Activated naive CD8-positive, alpha-beta T cell (primary cell): ENCODE results near the gene SLC50A1.
A peak's percentile ranks its signal among the peaks of the same experiment; 100 is the strongest.
"Not testable (repeated sequence)": the region's sequence is repeated elsewhere in the genome, so short reads cannot be mapped to it uniquely, and the experiment has no call there.

ENCODE experiments used
- H3K27ac Mint-ChIP-seq: one replicate; pipeline ENCODE4 v1.8.0; 2021; ENCODE audit warnings: mixed read lengths
- H3K27me3 Mint-ChIP-seq: one replicate; pipeline ENCODE4 v1.8.0; 2021; ENCODE audit warnings: mixed read lengths
- H3K36me3 Mint-ChIP-seq: one replicate; pipeline ENCODE4 v1.8.0; 2021; ENCODE audit warnings: mixed read lengths
- H3K4me1 Mint-ChIP-seq: one replicate; pipeline ENCODE4 v1.8.0; 2021; ENCODE audit warnings: low read depth, mixed read lengths
- H3K4me3 Mint-ChIP-seq: one replicate; pipeline ENCODE4 v1.8.0; 2021; ENCODE audit warnings: mild to moderate bottlenecking, mixed read lengths
- H3K9me3 Mint-ChIP-seq: one replicate; pipeline ENCODE4 v1.8.0; 2021; ENCODE audit warnings: low read depth, mixed read lengths

SLC50A1 gene

GRCh38 chr1:155139895-155140629, 4.4 kb downstream of the SLC50A1 start, which contains the start of gene DPM3:
Gene DPM3 (minus strand): TSS chr1:155140531. CDS start chr1:155140240, 291 bp downstream.
- H3K4me3 Mint-ChIP-seq, result peak within 1 kb of the TSS; percentile 98
- peaks cover 36% of the 10 kb centered on the region for H3K4me1 Mint-ChIP-seq
- peak within 1 kb of the TSS; percentile 94 for H3K27ac Mint-ChIP-seq
- no peaks in the 10 kb centered on the region for H3K27me3 Mint-ChIP-seq
- H3K9me3 Mint-ChIP-seq, result no peaks in the 10 kb centered on the region
- peaks cover 4% of the 10 kb centered on the region for H3K36me3 Mint-ChIP-seq

DNA sequence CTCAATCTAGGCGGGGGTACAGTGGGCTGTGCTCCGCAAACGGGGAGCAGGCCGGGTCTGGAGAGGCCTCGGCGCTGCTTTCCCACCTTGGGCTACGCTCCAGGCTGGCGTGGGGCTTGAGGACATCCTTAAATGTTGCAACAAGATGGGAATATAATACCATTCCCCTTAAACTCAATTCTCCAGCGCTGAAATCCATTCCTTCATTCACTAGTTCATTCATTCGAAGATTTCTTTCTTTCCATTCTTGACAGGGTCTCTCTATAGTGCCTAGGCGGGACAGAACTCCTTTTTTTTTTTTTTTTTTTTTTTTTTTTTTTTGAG, 4.9 kb downstream of the SLC50A1 start:
- Mint-ChIP-seq H3K9me3 (no peaks in the 10 kb centered on the region), H3K4me1 (peaks cover 31% of the 10 kb centered on the region), H3K27me3 (peaks cover 2% of the 10 kb centered on the region), H3K36me3 (peaks cover 4% of the 10 kb centered on the region), H3K4me3 (peak overlapping the region; percentile 98), H3K27ac (peak overlapping the region; percentile 94)

- peaks cover 7% of the 10 kb centered on the region for H3K27me3 Mint-ChIP-seq
- H3K9me3 Mint-ChIP-seq, result no peaks in the 10 kb centered on the region
- no peak overlapping the region for H3K4me3 Mint-ChIP-seq
- peaks cover 4% of the 10 kb centered on the region for H3K36me3 Mint-ChIP-seq
- peaks cover 30% of the 10 kb centered on the region for H3K4me1 Mint-ChIP-seq
- no peak overlapping the region for H3K27ac Mint-ChIP-seq
Observed at GRCh38 chr1:155141749-155142148, 6.1 kb downstream of the SLC50A1 start.

- Mint-ChIP-seq H3K27me3 (peaks cover 16% of the 10 kb centered on the region), H3K27ac (no peak overlapping the region), H3K36me3 (no peaks in the 10 kb centered on the region)
Observed at GRCh38 chr1:155145491-155145890, 9.8 kb downstream of the SLC50A1 start.

GRCh38 chr1:155155996-155156643, 20.5 kb downstream of the SLC50A1 start:
- not testable (repeated sequence) for H3K4me3 Mint-ChIP-seq, H3K27me3 Mint-ChIP-seq, H3K4me1 Mint-ChIP-seq, H3K36me3 Mint-ChIP-seq, H3K9me3 Mint-ChIP-seq, H3K27ac Mint-ChIP-seq

More at GRCh38 chr1:155145491-155145890, 9.8 kb downstream of the SLC50A1 start:
- H3K9me3 Mint-ChIP-seq, result no peaks in the 10 kb centered on the region
- no peak overlapping the region for H3K4me3 Mint-ChIP-seq
- peaks cover 2% of the 10 kb centered on the region for H3K4me1 Mint-ChIP-seq

- Mint-ChIP-seq H3K36me3 (no peaks in the 10 kb centered on the region), H3K27ac (no peak overlapping the region)
Observed at GRCh38 chr1:155158991-155159390, 23.3 kb downstream of the SLC50A1 start.

GRCh38 chr1:155160128-155160527, 24.5 kb downstream of the SLC50A1 start:
- no peaks in the 10 kb centered on the region for H3K4me1 Mint-ChIP-seq
- H3K27ac Mint-ChIP-seq, result no peak overlapping the region
- peaks cover 1% of the 10 kb centered on the region for H3K27me3 Mint-ChIP-seq
- no peaks in the 10 kb centered on the region for H3K36me3 Mint-ChIP-seq
- no peak overlapping the region for H3K4me3 Mint-ChIP-seq
- no peaks in the 10 kb centered on the region for H3K9me3 Mint-ChIP-seq

More at GRCh38 chr1:155158991-155159390, 23.3 kb downstream of the SLC50A1 start:
- H3K27me3 Mint-ChIP-seq, result peaks cover 1% of the 10 kb centered on the region
- H3K4me1 Mint-ChIP-seq, result no peaks in the 10 kb centered on the region
- H3K4me3 Mint-ChIP-seq, result no peak overlapping the region
- no peaks in the 10 kb centered on the region for H3K9me3 Mint-ChIP-seq

DNA sequence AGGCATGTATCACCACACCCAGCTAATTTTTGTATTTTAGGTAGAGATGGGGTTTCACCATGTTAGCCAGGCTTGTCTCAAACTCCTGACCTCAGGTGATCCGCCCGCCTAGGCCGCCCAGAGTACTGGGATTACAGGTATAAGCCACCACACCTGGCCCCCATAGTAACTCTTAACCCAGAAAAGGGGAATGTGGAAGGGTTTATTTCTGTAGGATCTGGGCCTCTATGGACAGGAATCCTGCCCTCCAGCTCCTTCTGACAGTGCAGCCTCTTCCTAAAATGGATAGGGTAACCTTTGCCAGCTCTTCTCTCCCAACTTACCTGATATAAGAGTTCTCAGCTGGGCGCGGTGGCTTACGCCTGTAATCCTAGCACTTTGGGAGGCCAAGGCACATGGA, 27.0 kb downstream of the SLC50A1 start:
- not testable (repeated sequence) for H3K36me3 Mint-ChIP-seq, H3K27me3 Mint-ChIP-seq, H3K4me1 Mint-ChIP-seq, H3K4me3 Mint-ChIP-seq, H3K27ac Mint-ChIP-seq, H3K9me3 Mint-ChIP-seq

- not testable (repeated sequence) for H3K27ac Mint-ChIP-seq, H3K9me3 Mint-ChIP-seq, H3K27me3 Mint-ChIP-seq, H3K36me3 Mint-ChIP-seq, H3K4me3 Mint-ChIP-seq
- H3K4me1 Mint-ChIP-seq, result peaks cover 12% of the 10 kb centered on the region
Observed at GRCh38 chr1:155163785-155164184, 28.1 kb downstream of the SLC50A1 start.

DNA sequence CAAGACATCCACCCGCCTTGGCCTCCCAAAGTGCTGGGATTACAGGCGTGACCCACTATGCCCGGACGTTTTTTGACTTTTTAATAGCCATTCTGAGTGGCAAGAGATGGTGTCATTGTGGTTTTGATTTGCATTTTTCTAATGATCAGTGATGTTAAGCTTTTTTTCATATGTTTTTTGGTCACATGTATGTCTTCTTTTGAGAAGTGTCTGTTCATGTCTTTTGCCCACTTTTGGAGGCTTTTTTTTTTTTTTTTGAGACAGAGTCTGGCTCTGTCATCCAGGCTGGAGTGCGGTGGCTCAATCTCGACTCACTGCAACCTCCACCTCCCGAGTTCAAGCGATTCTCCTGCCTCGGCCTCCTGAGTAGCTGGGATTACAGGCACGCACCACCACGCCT, 29.0 kb downstream of the SLC50A1 start:
- peaks cover 13% of the 10 kb centered on the region for H3K4me1 Mint-ChIP-seq
- not testable (repeated sequence) for H3K27ac Mint-ChIP-seq, H3K9me3 Mint-ChIP-seq, H3K4me3 Mint-ChIP-seq, H3K36me3 Mint-ChIP-seq, H3K27me3 Mint-ChIP-seq

DNA sequence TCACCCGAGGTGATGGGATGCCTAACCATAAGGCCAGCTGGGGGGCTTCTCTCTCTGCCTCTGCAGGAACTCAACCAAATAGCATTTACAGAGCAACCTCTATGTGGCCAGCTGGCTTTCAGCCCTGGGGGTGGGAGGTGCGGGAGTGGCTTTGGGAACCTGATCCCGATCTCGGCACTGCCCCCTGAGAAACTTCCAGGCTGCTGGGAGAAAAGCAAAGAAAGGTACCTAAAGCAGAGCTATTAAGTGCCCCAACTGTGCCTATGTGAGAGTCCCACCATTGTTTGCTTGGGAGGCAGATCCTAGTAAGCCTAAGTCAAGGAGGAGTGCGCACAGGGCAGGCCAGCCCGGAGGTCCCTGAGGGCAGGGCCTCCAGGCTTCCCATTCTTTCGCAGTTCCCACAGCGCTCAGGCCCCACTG, 30.4 kb downstream of the SLC50A1 start:
- Mint-ChIP-seq H3K27ac (no peak overlapping the region), H3K4me3 (no peak overlapping the region), H3K36me3 (peaks cover 6% of the 10 kb centered on the region)

GRCh38 chr1:155166471-155167165, 31.0 kb downstream of the SLC50A1 start:
- Mint-ChIP-seq H3K27ac (no peak overlapping the region), H3K36me3 (peaks cover 6% of the 10 kb centered on the region), H3K9me3 (no peaks in the 10 kb centered on the region), H3K4me3 (no peak overlapping the region), H3K4me1 (peaks cover 23% of the 10 kb centered on the region), H3K27me3 (no peaks in the 10 kb centered on the region)

More for the DNA sequence above, 30.4 kb downstream of the SLC50A1 start:
- Mint-ChIP-seq H3K4me1 (peaks cover 19% of the 10 kb centered on the region), H3K9me3 (no peaks in the 10 kb centered on the region), H3K27me3 (no peaks in the 10 kb centered on the region)

GRCh38 chr1:155167166-155168104, 31.8 kb downstream of the SLC50A1 start:
- peak overlapping the region; percentile 67 for H3K4me3 Mint-ChIP-seq
- peaks cover 6% of the 10 kb centered on the region for H3K36me3 Mint-ChIP-seq
- no peaks in the 10 kb centered on the region for H3K27me3 Mint-ChIP-seq
- no peak overlapping the region for H3K27ac Mint-ChIP-seq
- no peaks in the 10 kb centered on the region for H3K9me3 Mint-ChIP-seq
- peaks cover 31% of the 10 kb centered on the region for H3K4me1 Mint-ChIP-seq

DNA sequence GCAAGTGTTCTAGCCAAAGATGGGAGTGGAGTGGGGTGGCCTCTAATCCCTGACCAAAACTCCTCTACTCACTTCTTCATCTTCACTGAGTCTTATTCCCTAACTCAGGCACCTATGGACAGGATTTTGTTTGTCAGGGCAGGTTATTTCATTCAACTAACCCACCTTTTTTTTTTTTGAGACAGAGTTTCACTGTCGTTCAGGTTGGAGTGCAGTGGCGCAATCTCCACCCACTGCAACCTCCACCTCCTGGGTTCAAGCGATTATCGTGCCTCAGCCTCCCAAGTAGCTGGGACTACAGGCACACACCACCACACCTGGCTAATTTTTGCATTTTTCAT, 32.4 kb downstream of the SLC50A1 start:
- not testable (repeated sequence) for H3K27ac Mint-ChIP-seq, H3K36me3 Mint-ChIP-seq, H3K9me3 Mint-ChIP-seq, H3K27me3 Mint-ChIP-seq
- Mint-ChIP-seq H3K4me3 (peak overlapping the region; percentile 67), H3K4me1 (peaks cover 33% of the 10 kb centered on the region)
